Neuron (in vitro differentiated cells): Measurements from ENCODE around the gene KRT33A.

Experiments
- H2AFZ ChIP-seq: one replicate; pipeline ENCODE4 v1.6.1; 2013; ENCODE audit warnings: low read depth, mild to moderate bottlenecking, inconsistent platforms, low read length, moderate library complexity
- H3K27me3 ChIP-seq: one replicate; pipeline ENCODE4 v1.6.1; 2013; ENCODE audit warnings: low read length; ENCODE audit not compliant: insufficient read depth
- H3K36me3 ChIP-seq: one replicate; pipeline ENCODE4 v1.6.1; 2013; ENCODE audit warnings: low read length; ENCODE audit not compliant: insufficient read depth
- H3K4me1 ChIP-seq: one replicate; pipeline ENCODE4 v1.6.1; 2013; ENCODE audit warnings: low read length; ENCODE audit not compliant: insufficient read depth
- H3K4me3 ChIP-seq: 2 replicates; pipeline ENCODE4 v1.5.1; 2013; ENCODE audit warnings: mild to moderate bottlenecking, low read length, moderate library complexity
- H3K9me3 ChIP-seq: one replicate; pipeline ENCODE4 v1.6.1; 2013; ENCODE audit warnings: low read length

The KRT33A gene

DNA sequence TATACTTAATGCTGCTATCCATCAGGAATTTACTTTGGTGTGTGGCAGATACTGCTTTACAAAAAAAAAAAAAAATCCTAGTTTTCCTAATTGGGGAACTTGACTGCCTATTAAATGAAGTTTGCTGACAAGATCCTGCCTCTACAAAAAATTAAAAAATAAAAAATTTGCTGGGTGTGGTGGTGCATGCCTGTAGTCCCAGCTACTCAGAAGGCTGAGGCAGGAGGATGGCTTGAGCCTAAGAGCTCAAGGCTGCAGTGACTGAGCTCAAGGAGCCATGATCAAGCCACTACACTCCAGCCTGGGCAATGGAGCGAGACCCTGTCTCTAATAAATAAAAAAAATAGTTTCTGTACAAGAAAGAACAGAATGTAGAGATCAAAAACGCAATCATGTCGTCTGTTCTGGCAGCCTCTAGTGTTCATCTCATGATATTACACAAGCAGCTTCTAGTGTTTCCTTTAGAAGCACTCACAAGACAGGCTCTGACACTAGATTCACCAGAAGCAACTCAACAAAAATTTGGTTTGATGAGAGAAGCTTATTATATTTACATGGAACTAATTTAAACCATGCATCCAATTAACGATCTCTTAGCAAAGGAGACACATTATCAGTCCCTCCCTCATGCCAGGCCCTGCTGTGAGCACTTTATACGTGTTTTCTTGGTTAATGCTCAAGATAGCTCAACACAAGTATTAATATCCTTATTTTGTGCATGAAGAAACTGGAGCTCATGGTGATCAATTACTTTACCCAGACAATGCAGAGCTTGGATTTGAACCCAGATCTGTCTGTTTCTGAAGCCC lies 28.3 kb downstream of the KRT33A start:
- Histone ChIP-seq H3K4me1 (no peaks in the 10 kb centered on the region), H3K4me3 (no peak overlapping the region), H3K27me3 (peaks cover 4% of the 10 kb centered on the region), H3K9me3 (no peaks in the 10 kb centered on the region), H3K36me3 (no peaks in the 10 kb centered on the region), H2AFZ (no peak overlapping the region)

DNA sequence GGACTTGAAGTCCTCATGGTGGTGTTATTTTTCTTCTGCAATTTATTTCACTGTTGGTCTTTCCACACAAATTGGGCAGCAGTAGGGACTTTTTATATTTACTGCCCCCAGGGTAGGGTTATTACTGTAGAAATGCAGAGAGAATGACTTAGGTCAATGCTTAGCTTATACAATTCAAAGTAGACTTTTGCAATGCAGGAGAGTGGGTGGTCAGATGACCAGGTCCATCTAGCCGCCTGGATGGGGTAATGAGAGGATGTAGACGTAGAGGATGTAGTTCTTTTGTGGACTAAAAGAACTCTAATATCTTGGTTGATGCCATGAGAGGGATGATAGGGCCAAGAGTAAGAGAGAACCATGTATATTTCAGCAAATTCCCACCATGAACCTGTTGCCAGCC lies 32.4 kb downstream of the KRT33A start:
- H2AFZ ChIP-seq: no peak overlapping the region
- H3K27me3 ChIP-seq: no peaks in the 10 kb centered on the region
- H3K9me3 ChIP-seq: no peaks in the 10 kb centered on the region
- no peaks in the 10 kb centered on the region for H3K4me1 ChIP-seq
- no peaks in the 10 kb centered on the region for H3K36me3 ChIP-seq
- H3K4me3 ChIP-seq: no peak overlapping the region

DNA sequence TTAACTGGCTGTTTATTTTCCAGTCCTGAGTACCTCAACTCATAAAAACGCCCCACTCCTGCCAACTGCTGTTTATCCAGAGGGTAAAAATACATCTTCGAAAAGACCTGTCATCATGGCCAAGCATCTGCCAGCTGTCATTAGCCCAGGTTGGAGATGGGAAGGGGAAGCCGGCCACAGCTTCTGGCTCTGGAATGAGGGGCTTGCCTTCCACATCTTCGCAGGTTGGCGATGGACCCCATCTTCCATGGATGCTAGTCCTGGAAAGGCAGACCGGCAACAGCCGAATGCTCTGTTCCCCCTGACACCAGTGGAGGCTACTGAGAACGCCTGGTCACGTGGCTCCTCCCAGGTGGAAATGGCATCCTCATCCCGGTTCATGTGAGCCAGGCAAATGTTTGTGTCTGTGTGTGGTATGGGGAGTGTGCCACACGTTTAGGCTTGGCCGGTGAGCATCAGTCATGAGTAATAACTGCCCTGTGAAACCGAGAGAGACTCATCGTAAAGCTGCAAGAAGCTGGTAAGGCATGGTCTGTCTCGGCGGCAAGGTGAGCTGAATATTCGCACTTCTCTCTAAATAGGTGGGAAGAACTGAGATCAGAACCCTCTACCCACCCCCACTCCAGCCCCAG lies 34.7 kb downstream of the KRT33A start:
- no peaks in the 10 kb centered on the region for H3K36me3 ChIP-seq
- H3K27me3 ChIP-seq: no peaks in the 10 kb centered on the region
- H2AFZ ChIP-seq: no peak overlapping the region
- H3K9me3 ChIP-seq: no peaks in the 10 kb centered on the region
- H3K4me1 ChIP-seq: no peaks in the 10 kb centered on the region
- H3K4me3 ChIP-seq: no peak overlapping the region

DNA sequence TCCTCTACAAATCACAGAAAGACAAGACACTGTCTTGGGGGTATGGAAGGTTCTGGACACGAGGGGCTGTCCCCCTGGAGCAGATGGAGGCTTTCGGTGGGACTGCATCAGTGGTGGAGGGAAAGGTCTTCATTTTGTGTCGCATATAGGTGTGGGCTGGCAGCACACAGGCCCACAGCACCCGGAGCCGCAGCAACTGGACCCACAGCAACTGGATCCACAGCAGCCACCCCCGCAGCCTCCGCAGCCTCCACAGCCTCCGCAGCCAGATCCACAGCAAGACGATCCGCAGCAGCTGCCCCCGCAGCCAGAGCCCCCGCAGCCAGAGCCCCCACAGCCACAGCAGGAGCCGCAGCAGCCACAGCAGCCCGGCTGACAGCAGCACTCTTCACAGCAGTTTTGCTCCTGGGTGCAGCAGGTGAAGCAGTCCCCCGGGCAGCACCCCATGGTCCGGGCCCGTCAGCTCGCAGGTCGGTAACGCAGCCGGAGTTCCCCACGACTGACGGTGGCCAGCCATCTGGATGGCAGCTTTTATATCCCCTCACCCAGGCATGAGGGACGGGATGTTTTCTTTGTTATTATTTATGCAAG lies 35.3 kb downstream of the KRT33A start, which contains the start of gene KRTAP17-1:
Gene KRTAP17-1, minus strand, starts transcription at position 507 of the 591 bp plus-strand sequence. Its CDS starts 60 bp downstream, at position 447.
- H3K27me3 ChIP-seq: no peaks in the 10 kb centered on the region
- no peak within 1 kb of the TSS for H3K4me3 ChIP-seq
- no peaks in the 10 kb centered on the region for H3K9me3 ChIP-seq
- H3K36me3 ChIP-seq: no peaks in the 10 kb centered on the region
- H2AFZ ChIP-seq: no peak within 1 kb of the TSS
- no peaks in the 10 kb centered on the region for H3K4me1 ChIP-seq

DNA sequence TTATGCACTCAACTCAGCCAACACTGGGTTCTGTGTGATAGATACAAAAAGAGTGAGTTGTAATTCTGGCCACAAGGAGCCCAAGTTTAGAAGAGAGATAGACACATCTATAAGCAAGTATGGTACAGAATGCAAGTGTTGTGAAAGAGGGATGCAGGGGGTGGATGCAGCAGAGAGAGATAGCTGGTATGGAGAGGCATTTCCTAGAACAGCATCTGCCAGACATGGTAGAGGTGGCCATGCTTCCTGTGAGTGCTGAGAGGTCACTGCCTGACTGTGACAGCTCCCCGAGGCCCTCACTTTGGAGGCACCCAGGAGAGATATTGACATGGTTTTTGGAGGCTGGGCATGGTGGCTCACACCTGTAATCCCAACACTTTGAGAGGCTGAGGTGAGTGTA lies 39.5 kb downstream of the KRT33A start:
- no peaks in the 10 kb centered on the region for H3K36me3 ChIP-seq
- H3K4me3 ChIP-seq: no peak overlapping the region
- H2AFZ ChIP-seq: no peak overlapping the region
- H3K9me3 ChIP-seq: no peaks in the 10 kb centered on the region
- no peaks in the 10 kb centered on the region for H3K4me1 ChIP-seq
- H3K27me3 ChIP-seq: no peaks in the 10 kb centered on the region

DNA sequence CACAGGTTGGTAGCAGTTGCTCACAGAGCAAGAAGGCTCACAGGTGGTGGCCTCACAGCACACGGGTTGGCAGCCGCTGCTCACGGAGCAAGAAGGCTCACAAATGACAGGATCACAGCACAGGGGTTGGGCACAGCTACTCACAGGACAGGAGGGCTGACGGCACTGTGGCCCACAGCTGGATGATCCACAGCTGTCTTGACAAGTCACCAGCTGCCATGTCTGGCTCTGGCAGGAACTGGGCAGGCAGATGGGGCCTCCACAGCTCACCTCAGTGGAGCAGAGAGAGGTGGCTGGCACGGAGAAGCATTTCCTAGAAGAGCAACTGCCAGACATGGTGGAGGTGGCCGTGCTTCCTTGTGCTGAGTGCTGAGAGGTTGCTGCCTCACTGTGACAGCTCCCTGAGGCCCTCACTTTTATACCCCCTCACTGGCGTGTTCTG lies 41.7 kb downstream of the KRT33A start, which contains the start of gene KRTAP16-1:
Gene KRTAP16-1, minus strand, starts transcription at position 392 of the 442 bp plus-strand sequence. Its CDS starts 56 bp downstream, at position 336.
- H3K36me3 ChIP-seq: no peaks in the 10 kb centered on the region
- H2AFZ ChIP-seq: no peak within 1 kb of the TSS
- H3K27me3 ChIP-seq: no peaks in the 10 kb centered on the region
- no peaks in the 10 kb centered on the region for H3K9me3 ChIP-seq
- H3K4me1 ChIP-seq: no peaks in the 10 kb centered on the region
- no peak within 1 kb of the TSS for H3K4me3 ChIP-seq

DNA sequence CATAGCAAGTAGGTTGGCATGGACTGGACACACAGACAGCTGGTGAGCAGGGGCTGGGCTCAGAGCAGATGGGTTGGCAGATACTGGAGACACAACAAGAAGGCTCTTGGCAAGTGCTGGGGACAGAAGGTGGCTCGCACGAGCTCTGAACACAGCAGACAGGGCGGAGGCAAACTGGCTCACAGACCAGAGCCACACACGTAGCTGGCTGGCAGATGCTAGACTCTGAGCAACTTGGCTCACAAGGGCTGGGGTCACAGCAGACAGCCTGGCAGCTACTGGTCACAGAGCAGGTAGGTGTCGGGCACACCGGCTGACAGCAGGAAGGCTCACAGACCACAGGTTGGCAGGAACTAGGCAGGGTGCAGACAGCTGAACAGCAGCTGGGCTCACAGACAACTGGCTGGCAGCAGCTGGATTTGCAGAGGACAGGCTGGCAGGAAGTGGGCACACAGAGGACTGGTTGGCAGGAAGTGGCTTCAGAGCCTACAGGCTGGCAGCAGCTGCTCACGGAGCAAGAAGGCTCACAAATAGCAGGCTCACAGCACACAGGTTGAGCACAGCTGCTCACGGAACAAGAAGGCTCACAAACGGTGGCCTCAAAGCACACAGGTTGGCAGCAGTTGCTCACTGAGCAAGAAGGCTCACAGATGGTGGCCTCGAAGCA lies 42.2 kb downstream of the KRT33A start:
- H2AFZ ChIP-seq: no peak overlapping the region
- no peaks in the 10 kb centered on the region for H3K9me3 ChIP-seq
- H3K4me3 ChIP-seq: no peak overlapping the region
- no peaks in the 10 kb centered on the region for H3K27me3 ChIP-seq
- no peaks in the 10 kb centered on the region for H3K4me1 ChIP-seq
- no peaks in the 10 kb centered on the region for H3K36me3 ChIP-seq

DNA sequence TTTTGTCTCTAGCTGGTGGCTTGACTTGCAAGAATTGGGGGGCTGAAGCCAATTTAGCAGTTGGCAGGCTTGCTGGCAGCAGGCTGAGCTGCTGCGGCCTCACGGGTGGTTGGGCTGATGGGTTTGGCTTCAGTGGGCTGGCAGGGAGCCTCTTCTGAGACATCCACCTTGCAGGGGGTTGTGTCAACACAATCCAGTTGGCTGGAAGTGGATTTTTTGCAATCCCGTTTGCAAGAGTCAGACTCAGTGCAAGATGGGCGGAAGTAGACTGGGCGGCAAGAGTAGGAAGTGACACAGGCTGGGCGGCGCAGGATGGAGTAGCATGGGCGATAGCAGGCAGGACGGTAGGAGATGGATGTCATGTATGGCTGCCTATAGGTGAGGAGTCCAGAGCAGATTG lies 43.0 kb downstream of the KRT33A start:
- no peaks in the 10 kb centered on the region for H3K27me3 ChIP-seq
- no peaks in the 10 kb centered on the region for H3K36me3 ChIP-seq
- H3K9me3 ChIP-seq: no peaks in the 10 kb centered on the region
- no peaks in the 10 kb centered on the region for H3K4me1 ChIP-seq
- H3K4me3 ChIP-seq: no peak overlapping the region
- H2AFZ ChIP-seq: no peak overlapping the region

DNA sequence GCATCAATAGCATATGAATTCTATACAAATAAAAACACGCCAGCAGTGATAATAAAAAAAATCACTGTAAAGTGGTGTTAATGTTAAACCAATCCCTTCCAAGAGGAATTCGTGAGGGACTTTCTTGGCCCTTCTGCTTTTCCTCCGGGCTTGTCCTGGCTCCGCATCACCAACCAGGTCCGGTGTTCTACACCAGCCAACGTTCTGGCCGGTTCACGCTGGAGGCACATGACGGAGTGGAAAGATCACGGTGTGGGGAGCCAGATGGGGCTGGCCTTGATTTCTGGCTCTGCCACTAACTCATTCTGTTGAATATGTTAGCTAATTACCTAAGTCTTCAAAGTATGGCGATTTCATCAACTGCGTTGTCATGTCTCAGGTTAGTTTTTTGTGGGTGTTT lies 46.5 kb downstream of the KRT33A start:
- Histone ChIP-seq H3K4me1 (no peaks in the 10 kb centered on the region), H2AFZ (no peak overlapping the region), H3K36me3 (no peaks in the 10 kb centered on the region), H3K4me3 (no peak overlapping the region), H3K9me3 (no peaks in the 10 kb centered on the region), H3K27me3 (no peaks in the 10 kb centered on the region)

DNA sequence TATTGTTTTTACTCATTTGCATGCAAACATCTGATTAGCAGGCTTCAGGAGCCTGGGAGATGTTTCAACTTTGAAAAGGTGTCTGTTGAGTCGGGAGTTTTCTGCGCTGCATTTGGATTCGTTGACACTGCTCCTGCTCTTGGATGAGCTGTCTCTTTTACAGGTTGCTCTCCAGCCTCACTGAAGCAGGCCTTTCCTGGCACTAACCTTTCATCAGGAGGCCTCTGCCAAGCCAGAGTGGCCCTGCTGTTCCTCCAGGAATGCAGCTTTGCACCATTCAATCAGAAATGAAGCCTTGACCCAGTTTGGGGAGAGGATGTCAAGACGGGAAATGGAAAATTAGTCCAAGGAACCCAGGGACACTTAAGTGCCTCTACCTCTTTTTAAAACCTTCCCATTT lies 47.6 kb downstream of the KRT33A start:
- no peaks in the 10 kb centered on the region for H3K27me3 ChIP-seq

DNA sequence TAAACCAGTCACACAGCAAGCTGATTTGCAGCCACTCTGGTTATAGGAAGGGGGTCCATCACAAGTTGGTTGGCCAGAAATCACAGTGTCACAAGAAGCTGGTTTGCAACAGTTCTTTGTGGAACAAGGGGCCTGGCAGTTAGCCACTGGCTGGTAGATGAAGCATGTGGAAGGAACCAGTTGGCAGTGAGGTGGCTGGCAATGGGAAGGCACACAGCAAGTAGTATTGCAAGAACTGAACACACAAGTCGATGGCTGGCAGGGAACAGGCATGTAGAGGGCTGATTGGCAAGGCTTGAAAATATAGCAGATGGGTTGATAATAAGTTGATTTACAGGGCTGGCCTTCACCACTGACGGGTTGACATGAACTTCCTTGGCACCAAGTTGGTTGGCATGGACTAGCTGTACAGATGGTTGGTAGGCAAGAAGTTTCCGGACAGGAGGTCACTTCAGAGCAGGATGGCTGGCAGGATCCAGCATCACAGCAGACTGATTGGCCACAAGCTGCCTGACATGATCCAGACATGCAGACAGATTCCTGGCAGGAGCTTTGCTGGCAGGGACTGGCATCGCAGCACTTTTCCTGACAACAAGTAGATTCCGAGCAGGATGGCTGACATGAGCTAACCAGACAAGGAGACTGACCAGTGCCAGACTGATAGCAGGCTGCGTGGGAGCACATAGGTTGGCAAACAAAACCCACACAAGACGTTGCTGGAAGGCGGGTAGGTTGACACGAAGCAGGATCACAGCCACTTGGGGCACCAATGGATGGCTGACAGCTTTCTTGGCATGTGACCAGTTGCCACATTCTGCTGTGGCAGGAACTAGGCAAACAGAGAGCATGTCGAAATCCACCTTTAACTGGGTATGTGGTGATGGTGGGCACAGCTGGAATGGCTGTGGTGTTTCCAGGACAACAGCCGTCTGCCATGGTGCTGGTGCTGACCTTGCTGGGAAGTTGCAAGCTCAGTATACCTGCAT lies 48.4 kb downstream of the KRT33A start, which contains the start of gene KRTAP29-1:
Gene KRTAP29-1, minus strand, starts transcription at position 936 of the 986 bp plus-strand sequence. Its CDS starts 0 bp downstream, at position 936.
- Histone ChIP-seq H3K36me3 (no peaks in the 10 kb centered on the region), H3K4me1 (no peaks in the 10 kb centered on the region), H2AFZ (no peak within 1 kb of the TSS), H3K9me3 (no peaks in the 10 kb centered on the region), H3K27me3 (no peaks in the 10 kb centered on the region), H3K4me3 (no peak within 1 kb of the TSS)

More for the DNA sequence above, 47.6 kb downstream of the KRT33A start:
- H3K9me3 ChIP-seq: no peaks in the 10 kb centered on the region
- H3K4me1 ChIP-seq: no peaks in the 10 kb centered on the region
- H2AFZ ChIP-seq: no peak overlapping the region
- no peaks in the 10 kb centered on the region for H3K36me3 ChIP-seq
- H3K4me3 ChIP-seq: no peak overlapping the region

DNA sequence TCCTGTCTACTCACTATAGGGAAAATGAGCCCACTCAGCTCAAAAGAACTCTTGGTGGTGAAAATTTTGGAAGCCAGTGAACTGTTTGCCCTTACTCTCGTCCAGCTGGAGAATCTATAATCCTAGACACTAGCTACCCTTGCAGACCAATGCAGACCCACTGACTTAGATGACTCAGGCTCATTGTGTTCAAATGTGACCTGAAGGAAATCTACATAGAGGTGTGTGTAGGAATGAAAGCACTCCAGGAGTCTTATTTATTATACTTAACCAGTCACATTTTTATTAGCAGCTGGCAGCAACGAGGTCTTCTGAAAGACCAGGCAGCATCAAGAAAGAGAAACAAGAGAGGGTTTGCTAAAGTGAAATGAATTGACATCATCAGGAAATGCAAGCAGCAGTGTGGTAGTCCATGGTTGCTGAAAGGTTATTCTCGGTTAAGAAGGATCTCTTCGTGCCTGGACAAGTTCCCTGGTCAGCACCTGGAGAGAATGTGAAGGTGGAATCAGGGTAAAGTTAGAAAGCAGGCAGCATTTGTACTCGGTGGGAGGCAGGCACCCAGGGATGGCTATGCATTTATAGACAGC lies 49.3 kb downstream of the KRT33A start:
- no peak overlapping the region for H2AFZ ChIP-seq
- no peaks in the 10 kb centered on the region for H3K9me3 ChIP-seq
- no peaks in the 10 kb centered on the region for H3K27me3 ChIP-seq
- H3K4me1 ChIP-seq: no peaks in the 10 kb centered on the region
- no peak overlapping the region for H3K4me3 ChIP-seq
- H3K36me3 ChIP-seq: no peaks in the 10 kb centered on the region
